ENCODE measurements around the gene IFITM1.

DNA sequence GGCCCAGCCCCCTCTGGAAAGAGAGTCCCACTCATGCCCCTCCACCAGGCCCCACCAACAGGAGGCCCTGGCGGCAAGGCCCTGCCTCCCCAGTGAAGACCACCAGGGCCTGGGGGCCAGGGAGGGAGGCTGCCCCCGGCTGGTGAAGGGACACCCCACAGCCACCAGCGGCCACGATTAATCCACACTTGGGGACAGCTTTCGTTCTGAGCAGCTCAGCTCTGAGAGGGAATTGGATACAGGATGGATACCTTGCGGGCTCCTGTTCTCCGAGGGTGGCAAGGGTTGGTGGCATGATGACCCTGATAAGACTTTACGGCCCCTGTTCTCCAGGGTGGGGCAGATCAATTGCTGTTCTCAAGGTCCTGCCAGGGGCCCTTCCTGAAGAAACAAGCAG is 42.5 kb upstream of the IFITM1 start:
- TF ChIP-seq, protein P1, sequence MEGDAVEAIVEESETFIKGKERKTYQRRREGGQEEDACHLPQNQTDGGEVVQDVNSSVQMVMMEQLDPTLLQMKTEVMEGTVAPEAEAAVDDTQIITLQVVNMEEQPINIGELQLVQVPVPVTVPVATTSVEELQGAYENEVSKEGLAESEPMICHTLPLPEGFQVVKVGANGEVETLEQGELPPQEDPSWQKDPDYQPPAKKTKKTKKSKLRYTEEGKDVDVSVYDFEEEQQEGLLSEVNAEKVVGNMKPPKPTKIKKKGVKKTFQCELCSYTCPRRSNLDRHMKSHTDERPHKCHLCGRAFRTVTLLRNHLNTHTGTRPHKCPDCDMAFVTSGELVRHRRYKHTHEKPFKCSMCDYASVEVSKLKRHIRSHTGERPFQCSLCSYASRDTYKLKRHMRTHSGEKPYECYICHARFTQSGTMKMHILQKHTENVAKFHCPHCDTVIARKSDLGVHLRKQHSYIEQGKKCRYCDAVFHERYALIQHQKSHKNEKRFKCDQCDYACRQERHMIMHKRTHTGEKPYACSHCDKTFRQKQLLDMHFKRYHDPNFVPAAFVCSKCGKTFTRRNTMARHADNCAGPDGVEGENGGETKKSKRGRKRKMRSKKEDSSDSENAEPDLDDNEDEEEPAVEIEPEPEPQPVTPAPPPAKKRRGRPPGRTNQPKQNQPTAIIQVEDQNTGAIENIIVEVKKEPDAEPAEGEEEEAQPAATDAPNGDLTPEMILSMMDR (IDR thresholded peaks at IDR 0.05), result no peak
- no peak for TF ChIP-seq POLR2A (IDR thresholded peaks at IDR 0.05)
